GM12878 (cell line): Measurements from ENCODE around the gene TOM1L2.

Experiments
- ESRRA ChIP-seq: IDR thresholded peaks from 2 replicates; pipeline ENCODE4 v1.6.1; 2012; ENCODE audit warnings: mild to moderate bottlenecking, low read length, improper control_type of control experiment
- EZH2 ChIP-seq: IDR thresholded peaks from 2 replicates; pipeline ENCODE4 v1.6.1; 2012; ENCODE audit warnings: low read depth, mild to moderate bottlenecking, control low read depth, inconsistent platforms, low read length, borderline replicate concordance; ENCODE audit not compliant: control insufficient read depth
- TAF1 ChIP-seq: IDR thresholded peaks from 2 replicates; pipeline ENCODE4 v1.6.1; 2011; ENCODE audit warnings: mild to moderate bottlenecking, low read depth, low read length, borderline replicate concordance
- YY1 ChIP-seq: IDR thresholded peaks from 2 replicates; pipeline ENCODE4 v1.6.1; 2011; ENCODE audit warnings: low read depth, mild to moderate bottlenecking, low read length
- TF ChIP-seq, protein P1 (sequence below): IDR thresholded peaks from 2 replicates; pipeline ENCODE4 v1.6.1; 2012; ENCODE audit warnings: improper control_type of control experiment, low read depth, low read length; ENCODE audit not compliant: insufficient replicate concordance

DNA sequence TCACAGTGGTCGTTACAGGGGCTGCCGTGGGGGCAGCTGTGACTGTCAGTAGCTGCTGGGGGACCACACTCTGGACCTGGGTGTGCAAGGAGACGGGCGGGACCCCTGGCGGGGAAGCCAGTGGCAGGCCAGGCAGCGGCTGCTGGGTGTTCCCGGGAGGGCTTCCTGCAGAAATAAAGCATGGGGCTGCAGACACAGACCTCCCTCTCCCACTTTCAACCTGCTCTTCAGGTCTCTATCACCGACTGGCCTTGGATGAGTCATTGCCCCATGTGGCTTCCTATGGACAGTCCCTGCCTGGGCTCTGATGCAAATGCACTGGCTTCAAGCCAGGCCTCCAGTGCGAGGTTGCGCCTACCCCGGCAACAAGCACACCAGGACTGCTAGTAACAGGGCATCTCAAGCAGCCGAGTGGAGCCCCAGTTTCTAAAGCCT is 152.6 kb downstream of the TOM1L2 start:
- TF ChIP-seq YY1 (no peak), ESRRA (no peak), TAF1 (no peak), EZH2 (no peak)
- TF ChIP-seq, protein P1, sequence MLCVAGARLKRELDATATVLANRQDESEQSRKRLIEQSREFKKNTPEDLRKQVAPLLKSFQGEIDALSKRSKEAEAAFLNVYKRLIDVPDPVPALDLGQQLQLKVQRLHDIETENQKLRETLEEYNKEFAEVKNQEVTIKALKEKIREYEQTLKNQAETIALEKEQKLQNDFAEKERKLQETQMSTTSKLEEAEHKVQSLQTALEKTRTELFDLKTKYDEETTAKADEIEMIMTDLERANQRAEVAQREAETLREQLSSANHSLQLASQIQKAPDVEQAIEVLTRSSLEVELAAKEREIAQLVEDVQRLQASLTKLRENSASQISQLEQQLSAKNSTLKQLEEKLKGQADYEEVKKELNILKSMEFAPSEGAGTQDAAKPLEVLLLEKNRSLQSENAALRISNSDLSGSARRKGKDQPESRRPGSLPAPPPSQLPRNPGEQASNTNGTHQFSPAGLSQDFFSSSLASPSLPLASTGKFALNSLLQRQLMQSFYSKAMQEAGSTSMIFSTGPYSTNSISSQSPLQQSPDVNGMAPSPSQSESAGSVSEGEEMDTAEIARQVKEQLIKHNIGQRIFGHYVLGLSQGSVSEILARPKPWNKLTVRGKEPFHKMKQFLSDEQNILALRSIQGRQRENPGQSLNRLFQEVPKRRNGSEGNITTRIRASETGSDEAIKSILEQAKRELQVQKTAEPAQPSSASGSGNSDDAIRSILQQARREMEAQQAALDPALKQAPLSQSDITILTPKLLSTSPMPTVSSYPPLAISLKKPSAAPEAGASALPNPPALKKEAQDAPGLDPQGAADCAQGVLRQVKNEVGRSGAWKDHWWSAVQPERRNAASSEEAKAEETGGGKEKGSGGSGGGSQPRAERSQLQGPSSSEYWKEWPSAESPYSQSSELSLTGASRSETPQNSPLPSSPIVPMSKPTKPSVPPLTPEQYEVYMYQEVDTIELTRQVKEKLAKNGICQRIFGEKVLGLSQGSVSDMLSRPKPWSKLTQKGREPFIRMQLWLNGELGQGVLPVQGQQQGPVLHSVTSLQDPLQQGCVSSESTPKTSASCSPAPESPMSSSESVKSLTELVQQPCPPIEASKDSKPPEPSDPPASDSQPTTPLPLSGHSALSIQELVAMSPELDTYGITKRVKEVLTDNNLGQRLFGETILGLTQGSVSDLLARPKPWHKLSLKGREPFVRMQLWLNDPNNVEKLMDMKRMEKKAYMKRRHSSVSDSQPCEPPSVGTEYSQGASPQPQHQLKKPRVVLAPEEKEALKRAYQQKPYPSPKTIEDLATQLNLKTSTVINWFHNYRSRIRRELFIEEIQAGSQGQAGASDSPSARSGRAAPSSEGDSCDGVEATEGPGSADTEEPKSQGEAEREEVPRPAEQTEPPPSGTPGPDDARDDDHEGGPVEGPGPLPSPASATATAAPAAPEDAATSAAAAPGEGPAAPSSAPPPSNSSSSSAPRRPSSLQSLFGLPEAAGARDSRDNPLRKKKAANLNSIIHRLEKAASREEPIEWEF: no peak
